ENCODE measurements around the gene CRTC1. TPM values are rescaled to one million over a fixed set of nuclear protein-coding genes. Genes with fewer than 3 reads are reported as not detected.

CRTC1 gene
- total and polyA plus RNA-seq, 7 donors = 4.5 to 12.5 (median 8.1) TPM

GRCh38 chr19:18667531-18668251 lies 15.8 kb upstream of the CRTC1 start:
- Histone ChIP-seq H3K4me3 (no peak overlapping the region), H3K27ac (no peak overlapping the region), H3K36me3 (ENCODE audit: insufficient read depth in 1 of 2, low read depth in 1 of 2) (peaks cover 0 to 28% of the 10 kb centered on the region in 2 donors), H3K9me3 (no peaks in the 10 kb centered on the region), H3K27me3 (ENCODE audit: insufficient read depth in 3 of 3, low read length in 2 of 3) (no peaks in the 10 kb centered on the region), H3K4me1 (peaks cover 31% of the 10 kb centered on the region)
- intact Hi-C loops (cut with DNase I) = no loop called here
- TF ChIP-seq, protein P1, sequence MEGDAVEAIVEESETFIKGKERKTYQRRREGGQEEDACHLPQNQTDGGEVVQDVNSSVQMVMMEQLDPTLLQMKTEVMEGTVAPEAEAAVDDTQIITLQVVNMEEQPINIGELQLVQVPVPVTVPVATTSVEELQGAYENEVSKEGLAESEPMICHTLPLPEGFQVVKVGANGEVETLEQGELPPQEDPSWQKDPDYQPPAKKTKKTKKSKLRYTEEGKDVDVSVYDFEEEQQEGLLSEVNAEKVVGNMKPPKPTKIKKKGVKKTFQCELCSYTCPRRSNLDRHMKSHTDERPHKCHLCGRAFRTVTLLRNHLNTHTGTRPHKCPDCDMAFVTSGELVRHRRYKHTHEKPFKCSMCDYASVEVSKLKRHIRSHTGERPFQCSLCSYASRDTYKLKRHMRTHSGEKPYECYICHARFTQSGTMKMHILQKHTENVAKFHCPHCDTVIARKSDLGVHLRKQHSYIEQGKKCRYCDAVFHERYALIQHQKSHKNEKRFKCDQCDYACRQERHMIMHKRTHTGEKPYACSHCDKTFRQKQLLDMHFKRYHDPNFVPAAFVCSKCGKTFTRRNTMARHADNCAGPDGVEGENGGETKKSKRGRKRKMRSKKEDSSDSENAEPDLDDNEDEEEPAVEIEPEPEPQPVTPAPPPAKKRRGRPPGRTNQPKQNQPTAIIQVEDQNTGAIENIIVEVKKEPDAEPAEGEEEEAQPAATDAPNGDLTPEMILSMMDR (IDR thresholded peaks at IDR 0.05) = no peak
- peak in 1 of 2 donors; percentile 42 for DNase-seq
- ATAC-seq = peak in 1 of 4 donors; percentile 54
- WGBS, 3 donors = 89 to 96% (median 90%) methylated on average over 50 to 55 of the region's 55 CpGs

GRCh38 chr19:18668252-18668631 lies 15.2 kb upstream of the CRTC1 start:
- intact Hi-C loops (cut with DNase I) = no loop called here
- DNase-seq (peak in 1 of 2 donors; percentile 47), ATAC-seq (no peak)
- Histone ChIP-seq H3K4me1 (peaks cover 30% of the 10 kb centered on the region), H3K27ac (no peak overlapping the region), H3K36me3 (ENCODE audit: insufficient read depth in 1 of 2, low read depth in 1 of 2) (peaks cover 0 to 28% of the 10 kb centered on the region in 2 donors), H3K9me3 (no peaks in the 10 kb centered on the region), H3K4me3 (no peak overlapping the region), H3K27me3 (ENCODE audit: insufficient read depth in 3 of 3, low read length in 2 of 3) (no peaks in the 10 kb centered on the region)
- TF ChIP-seq, protein P1 (IDR thresholded peaks at IDR 0.05) = no peak
- WGBS, 3 donors = 94 to 97% (median 97%) methylated on average over 38 of the region's 38 CpGs

DNA sequence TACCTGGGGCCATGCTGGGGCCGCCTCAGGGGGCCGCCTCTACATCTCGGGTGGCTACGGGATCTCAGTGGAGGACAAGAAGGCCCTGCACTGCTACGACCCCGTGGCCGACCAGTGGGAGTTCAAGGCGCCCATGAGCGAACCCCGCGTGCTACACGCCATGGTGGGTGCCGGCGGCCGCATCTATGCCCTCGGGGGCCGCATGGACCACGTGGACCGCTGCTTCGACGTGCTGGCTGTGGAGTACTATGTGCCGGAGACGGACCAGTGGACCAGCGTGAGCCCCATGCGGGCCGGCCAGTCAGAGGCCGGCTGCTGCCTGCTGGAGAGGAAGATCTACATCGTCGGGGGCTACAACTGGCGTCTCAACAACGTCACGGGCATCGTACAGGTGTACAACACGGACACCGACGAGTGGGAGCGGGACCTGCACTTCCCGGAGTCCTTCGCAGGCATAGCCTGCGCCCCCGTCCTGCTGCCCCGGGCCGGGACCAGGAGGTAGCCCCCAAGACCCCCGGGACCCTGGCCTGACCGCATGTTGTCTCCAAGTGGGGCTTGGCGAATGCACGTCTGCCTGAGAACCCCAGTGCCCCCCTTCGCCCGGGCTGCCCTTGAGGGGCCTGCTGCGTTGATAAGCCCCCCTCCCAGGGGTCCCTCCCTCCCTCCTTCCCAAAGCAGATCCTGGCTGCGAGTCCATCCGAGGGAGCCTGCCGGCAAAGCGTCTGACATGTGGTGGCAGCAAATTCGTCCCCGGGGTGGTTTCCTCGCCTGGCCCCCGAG lies 14.5 kb upstream of the CRTC1 start:
- TF ChIP-seq, protein P1 (IDR thresholded peaks at IDR 0.05) = no peak
- intact Hi-C loops (cut with DNase I) = no loop called here
- Histone ChIP-seq H3K27me3 (ENCODE audit: insufficient read depth in 3 of 3, low read length in 2 of 3) (no peaks in the 10 kb centered on the region), H3K36me3 (ENCODE audit: insufficient read depth in 1 of 2, low read depth in 1 of 2) (peaks cover 0 to 28% of the 10 kb centered on the region in 2 donors), H3K27ac (no peak overlapping the region), H3K4me3 (no peak overlapping the region), H3K9me3 (no peaks in the 10 kb centered on the region), H3K4me1 (peaks cover 27% of the 10 kb centered on the region)
- 95 to 96% (median 96%) methylated on average over 54 to 58 of the region's 58 CpGs for WGBS, 3 donors
- no peak for ATAC-seq
- no peak for DNase-seq

DNA sequence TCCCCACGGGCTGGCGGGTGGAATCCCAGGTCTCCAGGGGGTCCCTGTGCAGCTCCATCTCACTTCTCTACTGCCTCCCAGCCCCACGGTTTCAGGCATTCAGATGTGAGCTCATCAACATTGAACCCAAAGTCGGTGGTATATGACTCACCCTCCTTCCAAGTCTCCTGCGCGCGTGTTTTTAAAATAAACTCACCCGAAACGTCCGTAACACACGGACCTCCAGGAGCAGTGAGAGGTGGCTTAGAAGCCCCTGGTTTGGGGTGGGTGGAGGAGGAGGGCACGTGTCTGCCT lies 14.0 kb upstream of the CRTC1 start:
- DNase-seq (no peak), ATAC-seq (no peak)
- peaks cover 0 to 27% of the 10 kb centered on the region in 2 donors for H3K36me3 ChIP-seq (ENCODE audit: insufficient read depth in 1 of 2, low read depth in 1 of 2)
- no peak overlapping the region for H3K27ac ChIP-seq
- peaks cover 32% of the 10 kb centered on the region for H3K4me1 ChIP-seq
- intact Hi-C loops (cut with DNase I) = no loop called here
- no peaks in the 10 kb centered on the region for H3K9me3 ChIP-seq
- no peak overlapping the region for H3K4me3 ChIP-seq
- TF ChIP-seq, protein P1 (IDR thresholded peaks at IDR 0.05) = no peak
- no peaks in the 10 kb centered on the region for H3K27me3 ChIP-seq (ENCODE audit: insufficient read depth in 3 of 3, low read length in 2 of 3)
- 88 to 92% (median 89%) methylated on average over 12 of the region's 12 CpGs for WGBS, 3 donors

Measured in psoas muscle (tissue), 8 donors.